Tibial nerve (tissue), 4 donors: Measurements from ENCODE around the gene IYD.

ENCODE experiments used
- EP300 ChIP-seq, 2 donors: sonication (generic); formaldehyde crosslinking; IDR thresholded peaks; one replicate each; pipeline ENCODE4 v1.6.1; 2017; ENCODE audit warnings: antibody characterized with exemption in 2 of 2, mild to moderate bottlenecking in 1 of 2
- POLR2A ChIP-seq, 2 donors: fragments of 450-650 bp; IDR thresholded peaks; one replicate each; pipeline ENCODE4 v1.6.1; 2017; ENCODE audit warnings: antibody characterized with exemption in 2 of 2, mild to moderate bottlenecking in 2 of 2, moderate library complexity in 2 of 2
- TF ChIP-seq, protein P1 (sequence below), 5 experiments: fragments of 200-600 bp in 3 of 5; fragments of 450-650 bp in 2 of 5; sonication (generic) in 3 of 5; IDR thresholded peaks; one replicate each; pipeline ENCODE4 v1.5.1; 2016 to 2019; ENCODE audit warnings: antibody characterized with exemption in 5 of 5, mild to moderate bottlenecking in 3 of 5, moderate library complexity in 2 of 5

DNA sequence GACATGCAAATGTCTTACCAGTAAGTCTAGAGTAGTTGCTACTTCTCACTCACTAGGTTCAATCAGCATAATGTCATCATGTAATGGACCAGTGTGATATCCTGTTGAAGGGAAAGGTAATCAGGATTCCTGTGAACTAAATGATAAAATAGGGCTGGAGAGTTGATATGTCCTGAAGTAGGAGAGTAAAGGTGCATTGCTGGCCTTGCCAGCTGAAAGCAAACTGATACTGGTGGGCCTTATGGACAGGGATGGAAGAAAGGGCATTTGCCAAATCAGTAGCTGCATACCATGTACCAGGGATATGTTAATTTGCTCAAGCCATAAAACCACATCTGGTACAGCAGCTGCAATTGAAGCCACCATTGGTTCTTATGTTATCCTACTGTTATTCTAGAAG, 37.5 kb upstream of the IYD start:
- TF ChIP-seq EP300 (IDR thresholded peaks at IDR 0.05) (no peak), POLR2A (IDR thresholded peaks at IDR 0.05) (no peak)
- TF ChIP-seq, protein P1, sequence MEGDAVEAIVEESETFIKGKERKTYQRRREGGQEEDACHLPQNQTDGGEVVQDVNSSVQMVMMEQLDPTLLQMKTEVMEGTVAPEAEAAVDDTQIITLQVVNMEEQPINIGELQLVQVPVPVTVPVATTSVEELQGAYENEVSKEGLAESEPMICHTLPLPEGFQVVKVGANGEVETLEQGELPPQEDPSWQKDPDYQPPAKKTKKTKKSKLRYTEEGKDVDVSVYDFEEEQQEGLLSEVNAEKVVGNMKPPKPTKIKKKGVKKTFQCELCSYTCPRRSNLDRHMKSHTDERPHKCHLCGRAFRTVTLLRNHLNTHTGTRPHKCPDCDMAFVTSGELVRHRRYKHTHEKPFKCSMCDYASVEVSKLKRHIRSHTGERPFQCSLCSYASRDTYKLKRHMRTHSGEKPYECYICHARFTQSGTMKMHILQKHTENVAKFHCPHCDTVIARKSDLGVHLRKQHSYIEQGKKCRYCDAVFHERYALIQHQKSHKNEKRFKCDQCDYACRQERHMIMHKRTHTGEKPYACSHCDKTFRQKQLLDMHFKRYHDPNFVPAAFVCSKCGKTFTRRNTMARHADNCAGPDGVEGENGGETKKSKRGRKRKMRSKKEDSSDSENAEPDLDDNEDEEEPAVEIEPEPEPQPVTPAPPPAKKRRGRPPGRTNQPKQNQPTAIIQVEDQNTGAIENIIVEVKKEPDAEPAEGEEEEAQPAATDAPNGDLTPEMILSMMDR (IDR thresholded peaks at IDR 0.05): no peak
